ENCODE measurements around the gene ELOVL6. TPM values are rescaled to one million over a fixed set of nuclear protein-coding genes. Genes with fewer than 3 reads are reported as not detected.

The ELOVL6 gene
- total RNA-seq, 1 donor = 1.5 TPM

GRCh38 chr4:110184140-110184790 lies 14.2 kb downstream of the ELOVL6 start:
- Histone ChIP-seq H3K9me3 (ENCODE audit: low read depth, low read length) (no peaks in the 10 kb centered on the region), H3K4me1 (ENCODE audit: insufficient read depth, low read length) (no peaks in the 10 kb centered on the region), H3K4me3 (ENCODE audit: low read length) (no peak overlapping the region), H3K27me3 (ENCODE audit: insufficient read depth, low read length) (no peaks in the 10 kb centered on the region)

- no peak overlapping the region for H3K4me3 ChIP-seq (ENCODE audit: low read length)
- H3K4me1 ChIP-seq (ENCODE audit: insufficient read depth, low read length) = no peaks in the 10 kb centered on the region
These were observed 14.8 kb downstream of the ELOVL6 start for GRCh38 chr4:110183643-110184042.

GRCh38 chr4:110183058-110183457 lies 15.4 kb downstream of the ELOVL6 start:
- Histone ChIP-seq H3K4me3 (ENCODE audit: low read length) (no peak overlapping the region), H3K9me3 (ENCODE audit: low read depth, low read length) (no peaks in the 10 kb centered on the region)

More at GRCh38 chr4:110183643-110184042, 14.8 kb downstream of the ELOVL6 start:
- no peaks in the 10 kb centered on the region for H3K9me3 ChIP-seq (ENCODE audit: low read depth, low read length)
- H3K27me3 ChIP-seq (ENCODE audit: insufficient read depth, low read length) = no peaks in the 10 kb centered on the region

GRCh38 chr4:110181890-110182289 lies 16.5 kb downstream of the ELOVL6 start:
- Histone ChIP-seq H3K4me3 (ENCODE audit: low read length) (no peak overlapping the region), H3K27me3 (ENCODE audit: insufficient read depth, low read length) (no peaks in the 10 kb centered on the region), H3K4me1 (ENCODE audit: insufficient read depth, low read length) (no peaks in the 10 kb centered on the region), H3K9me3 (ENCODE audit: low read depth, low read length) (no peaks in the 10 kb centered on the region)

More at GRCh38 chr4:110183058-110183457, 15.4 kb downstream of the ELOVL6 start:
- Histone ChIP-seq H3K4me1 (ENCODE audit: insufficient read depth, low read length) (no peaks in the 10 kb centered on the region), H3K27me3 (ENCODE audit: insufficient read depth, low read length) (no peaks in the 10 kb centered on the region)

GRCh38 chr4:110175634-110176033 lies 22.8 kb downstream of the ELOVL6 start:
- Histone ChIP-seq H3K27me3 (ENCODE audit: insufficient read depth, low read length) (no peaks in the 10 kb centered on the region), H3K9me3 (ENCODE audit: low read depth, low read length) (no peaks in the 10 kb centered on the region), H3K4me3 (ENCODE audit: low read length) (no peak overlapping the region), H3K4me1 (ENCODE audit: insufficient read depth, low read length) (no peaks in the 10 kb centered on the region)

GRCh38 chr4:110172972-110173371 lies 25.4 kb downstream of the ELOVL6 start:
- Histone ChIP-seq H3K4me3 (ENCODE audit: low read length) (no peak overlapping the region), H3K27me3 (ENCODE audit: insufficient read depth, low read length) (no peaks in the 10 kb centered on the region), H3K4me1 (ENCODE audit: insufficient read depth, low read length) (no peaks in the 10 kb centered on the region), H3K9me3 (ENCODE audit: low read depth, low read length) (no peaks in the 10 kb centered on the region)

- Histone ChIP-seq H3K27me3 (ENCODE audit: insufficient read depth, low read length) (no peaks in the 10 kb centered on the region), H3K4me1 (ENCODE audit: insufficient read depth, low read length) (no peaks in the 10 kb centered on the region), H3K4me3 (ENCODE audit: low read length) (no peak overlapping the region), H3K9me3 (ENCODE audit: low read depth, low read length) (no peaks in the 10 kb centered on the region)
These were observed 26.4 kb downstream of the ELOVL6 start for GRCh38 chr4:110171971-110172370.

GRCh38 chr4:110170861-110171260 lies 27.6 kb downstream of the ELOVL6 start:
- Histone ChIP-seq H3K4me3 (ENCODE audit: low read length) (no peak overlapping the region), H3K27me3 (ENCODE audit: insufficient read depth, low read length) (no peaks in the 10 kb centered on the region), H3K4me1 (ENCODE audit: insufficient read depth, low read length) (peaks cover 4% of the 10 kb centered on the region), H3K9me3 (ENCODE audit: low read depth, low read length) (no peaks in the 10 kb centered on the region)

- Histone ChIP-seq H3K4me1 (ENCODE audit: insufficient read depth, low read length) (peaks cover 23% of the 10 kb centered on the region), H3K4me3 (ENCODE audit: low read length) (no peak overlapping the region), H3K9me3 (ENCODE audit: low read depth, low read length) (no peaks in the 10 kb centered on the region), H3K27me3 (ENCODE audit: insufficient read depth, low read length) (no peaks in the 10 kb centered on the region)
These were observed 32.8 kb downstream of the ELOVL6 start for GRCh38 chr4:110165382-110166286.

- Histone ChIP-seq H3K9me3 (ENCODE audit: low read depth, low read length) (no peaks in the 10 kb centered on the region), H3K4me3 (ENCODE audit: low read length) (no peak overlapping the region), H3K4me1 (ENCODE audit: insufficient read depth, low read length) (peaks cover 23% of the 10 kb centered on the region), H3K27me3 (ENCODE audit: insufficient read depth, low read length) (no peaks in the 10 kb centered on the region)
These were observed 33.6 kb downstream of the ELOVL6 start for GRCh38 chr4:110164856-110165255.

GRCh38 chr4:110164251-110164650 lies 34.2 kb downstream of the ELOVL6 start:
- Histone ChIP-seq H3K4me3 (ENCODE audit: low read length) (no peak overlapping the region), H3K9me3 (ENCODE audit: low read depth, low read length) (no peaks in the 10 kb centered on the region), H3K4me1 (ENCODE audit: insufficient read depth, low read length) (peaks cover 23% of the 10 kb centered on the region), H3K27me3 (ENCODE audit: insufficient read depth, low read length) (no peaks in the 10 kb centered on the region)

- Histone ChIP-seq H3K27me3 (ENCODE audit: insufficient read depth, low read length) (no peaks in the 10 kb centered on the region), H3K4me1 (ENCODE audit: insufficient read depth, low read length) (peaks cover 23% of the 10 kb centered on the region), H3K4me3 (ENCODE audit: low read length) (no peak overlapping the region), H3K9me3 (ENCODE audit: low read depth, low read length) (no peaks in the 10 kb centered on the region)
These were observed 34.9 kb downstream of the ELOVL6 start for GRCh38 chr4:110163327-110164069.

GRCh38 chr4:110160618-110161017 lies 37.8 kb downstream of the ELOVL6 start:
- Histone ChIP-seq H3K4me1 (ENCODE audit: insufficient read depth, low read length) (peaks cover 16% of the 10 kb centered on the region), H3K27me3 (ENCODE audit: insufficient read depth, low read length) (no peaks in the 10 kb centered on the region), H3K9me3 (ENCODE audit: low read depth, low read length) (no peaks in the 10 kb centered on the region), H3K4me3 (ENCODE audit: low read length) (no peak overlapping the region)

GRCh38 chr4:110159541-110159940 lies 38.9 kb downstream of the ELOVL6 start:
- peaks cover 6% of the 10 kb centered on the region for H3K4me1 ChIP-seq (ENCODE audit: insufficient read depth, low read length)
- no peaks in the 10 kb centered on the region for H3K9me3 ChIP-seq (ENCODE audit: low read depth, low read length)
- H3K4me3 ChIP-seq (ENCODE audit: low read length) = no peak overlapping the region
- H3K27me3 ChIP-seq (ENCODE audit: insufficient read depth, low read length) = no peaks in the 10 kb centered on the region

- Histone ChIP-seq H3K4me3 (ENCODE audit: low read length) (no peak overlapping the region), H3K27me3 (ENCODE audit: insufficient read depth, low read length) (no peaks in the 10 kb centered on the region), H3K9me3 (ENCODE audit: low read depth, low read length) (no peaks in the 10 kb centered on the region), H3K4me1 (ENCODE audit: insufficient read depth, low read length) (no peaks in the 10 kb centered on the region)
These were observed 40.8 kb downstream of the ELOVL6 start for GRCh38 chr4:110157580-110157979.
